Brain pericyte (primary cell): ENCODE data around the gene ATG9B.

Experiments used
- DNase-seq: peaks from one replicate; pipeline ENCODE4 v3.0.0-alpha.2; 2012; ENCODE audit warnings: low read depth, low spot score

The ATG9B gene

GRCh38 chr7:151000897-151001495 lies 23.3 kb downstream of the ATG9B start:
- no peak for DNase-seq

GRCh38 chr7:150999497-151000230 lies 24.6 kb downstream of the ATG9B start:
- no peak for DNase-seq

GRCh38 chr7:150999001-150999400 lies 25.3 kb downstream of the ATG9B start:
- no peak for DNase-seq

GRCh38 chr7:150998341-150998740 lies 26.0 kb downstream of the ATG9B start:
- no peak for DNase-seq

- DNase-seq, result no peak
Observed at GRCh38 chr7:150997817-150998216, 26.5 kb downstream of the ATG9B start.

- no peak for DNase-seq
Observed at GRCh38 chr7:150997075-150997511, 27.2 kb downstream of the ATG9B start.

- DNase-seq, result no peak
Observed at GRCh38 chr7:150996376-150997074, 27.8 kb downstream of the ATG9B start.

- DNase-seq, result no peak
Observed at GRCh38 chr7:150994838-150995510, 29.3 kb downstream of the ATG9B start.

GRCh38 chr7:150994141-150994837 lies 30.0 kb downstream of the ATG9B start:
- no peak for DNase-seq

- no peak for DNase-seq
Observed at GRCh38 chr7:150993511-150993910, 30.8 kb downstream of the ATG9B start.

GRCh38 chr7:150992833-150993302 lies 31.4 kb downstream of the ATG9B start:
- no peak for DNase-seq

- no peak for DNase-seq
Observed at GRCh38 chr7:150992051-150992640, 32.1 kb downstream of the ATG9B start.

- DNase-seq, result no peak
Observed at GRCh38 chr7:150990416-150991186, 33.7 kb downstream of the ATG9B start, which contains the start of gene NOS3. NOS3 (plus strand) TSS chr7:150991017; CDS start chr7:150993804, 2,787 bp downstream.

GRCh38 chr7:150989456-150989855 lies 34.8 kb downstream of the ATG9B start:
- DNase-seq, result no peak

GRCh38 chr7:150988230-150989226 lies 35.8 kb downstream of the ATG9B start:
- DNase-seq, result no peak

- no peak for DNase-seq
Observed at GRCh38 chr7:150986556-150986955, 37.7 kb downstream of the ATG9B start.

GRCh38 chr7:150986099-150986512 lies 38.2 kb downstream of the ATG9B start:
- no peak for DNase-seq

GRCh38 chr7:150983893-150984368 lies 40.4 kb downstream of the ATG9B start:
- no peak for DNase-seq

GRCh38 chr7:150982351-150982750 lies 41.9 kb downstream of the ATG9B start:
- DNase-seq, result no peak
